ENCODE data around the gene HNF4A. TPM values are rescaled to one million over a fixed set of nuclear protein-coding genes. Genes with fewer than 3 reads are reported as not detected.
A peak's percentile ranks its signal among the peaks of the same experiment; 100 is the strongest.

Gene HNF4A
- 100 to 1,000 TPM; 288 to 346 TPM for total RNA-seq

DNA sequence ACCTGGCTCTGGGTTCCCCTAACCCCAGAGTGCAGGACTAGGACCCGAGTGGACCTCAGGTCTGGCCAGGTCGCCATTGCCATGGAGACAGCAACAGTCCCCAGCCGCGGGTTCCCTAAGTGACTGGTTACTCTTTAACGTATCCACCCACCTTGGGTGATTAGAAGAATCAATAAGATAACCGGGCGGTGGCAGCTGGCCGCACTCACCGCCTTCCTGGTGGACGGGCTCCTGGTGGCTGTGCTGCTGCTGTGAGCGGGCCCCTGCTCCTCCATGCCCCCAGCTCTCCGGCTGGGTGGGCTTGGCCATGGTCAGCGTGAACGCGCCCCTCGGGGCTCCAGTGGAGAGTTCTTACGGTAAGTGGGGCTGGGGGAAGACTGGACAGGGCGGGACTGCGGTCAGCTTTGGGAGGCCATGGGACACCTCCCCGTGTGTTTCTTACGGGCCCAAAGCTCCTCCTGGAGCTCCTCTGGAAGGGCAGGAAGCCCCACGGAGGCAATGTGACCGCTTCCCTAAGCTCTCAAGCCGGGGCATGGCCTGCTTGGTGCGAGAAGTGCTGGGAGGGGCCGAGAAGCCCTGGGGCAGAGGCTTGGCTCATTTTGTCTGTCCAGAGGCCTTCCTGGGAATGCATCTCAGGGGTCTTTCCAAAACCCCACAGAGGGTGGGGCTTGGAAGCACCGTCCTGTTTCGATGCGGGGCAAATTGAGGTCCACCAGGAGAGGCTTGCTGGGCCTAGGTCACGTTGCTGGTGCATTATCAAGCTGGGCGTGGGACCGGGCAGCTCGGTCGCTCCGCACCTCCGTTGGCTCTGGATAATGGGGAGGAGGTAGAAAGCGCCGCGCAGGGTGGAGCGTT, at the start of gene HNF4A:
HNF4A (plus strand) TSS at position 202 of the 855 bp plus-strand sequence; CDS start at position 308, 106 bp downstream.
- no peaks in the 10 kb centered on the region for H3K27me3 ChIP-seq
- TF ChIP-seq, protein P1, sequence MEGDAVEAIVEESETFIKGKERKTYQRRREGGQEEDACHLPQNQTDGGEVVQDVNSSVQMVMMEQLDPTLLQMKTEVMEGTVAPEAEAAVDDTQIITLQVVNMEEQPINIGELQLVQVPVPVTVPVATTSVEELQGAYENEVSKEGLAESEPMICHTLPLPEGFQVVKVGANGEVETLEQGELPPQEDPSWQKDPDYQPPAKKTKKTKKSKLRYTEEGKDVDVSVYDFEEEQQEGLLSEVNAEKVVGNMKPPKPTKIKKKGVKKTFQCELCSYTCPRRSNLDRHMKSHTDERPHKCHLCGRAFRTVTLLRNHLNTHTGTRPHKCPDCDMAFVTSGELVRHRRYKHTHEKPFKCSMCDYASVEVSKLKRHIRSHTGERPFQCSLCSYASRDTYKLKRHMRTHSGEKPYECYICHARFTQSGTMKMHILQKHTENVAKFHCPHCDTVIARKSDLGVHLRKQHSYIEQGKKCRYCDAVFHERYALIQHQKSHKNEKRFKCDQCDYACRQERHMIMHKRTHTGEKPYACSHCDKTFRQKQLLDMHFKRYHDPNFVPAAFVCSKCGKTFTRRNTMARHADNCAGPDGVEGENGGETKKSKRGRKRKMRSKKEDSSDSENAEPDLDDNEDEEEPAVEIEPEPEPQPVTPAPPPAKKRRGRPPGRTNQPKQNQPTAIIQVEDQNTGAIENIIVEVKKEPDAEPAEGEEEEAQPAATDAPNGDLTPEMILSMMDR (IDR thresholded peaks at IDR 0.05) = no peak
- H3K4me1 ChIP-seq = no peaks in the 10 kb centered on the region
- peak; percentile 83 for DNase-seq
- H3K27ac ChIP-seq = peak within 1 kb of the TSS; percentile 95
- intact Hi-C loops (cut with DNase I) = no loop called here
- no peaks in the 10 kb centered on the region for H3K9me3 ChIP-seq
- H3K9ac ChIP-seq (ENCODE audit: low read depth in 2 of 2, low read length in 2 of 2) = peak within 1 kb of the TSS; percentile 80 to 99
- no peaks in the 10 kb centered on the region for H3K36me3 ChIP-seq
- peak within 1 kb of the TSS; percentile 57 for H3K4me3 ChIP-seq

DNA sequence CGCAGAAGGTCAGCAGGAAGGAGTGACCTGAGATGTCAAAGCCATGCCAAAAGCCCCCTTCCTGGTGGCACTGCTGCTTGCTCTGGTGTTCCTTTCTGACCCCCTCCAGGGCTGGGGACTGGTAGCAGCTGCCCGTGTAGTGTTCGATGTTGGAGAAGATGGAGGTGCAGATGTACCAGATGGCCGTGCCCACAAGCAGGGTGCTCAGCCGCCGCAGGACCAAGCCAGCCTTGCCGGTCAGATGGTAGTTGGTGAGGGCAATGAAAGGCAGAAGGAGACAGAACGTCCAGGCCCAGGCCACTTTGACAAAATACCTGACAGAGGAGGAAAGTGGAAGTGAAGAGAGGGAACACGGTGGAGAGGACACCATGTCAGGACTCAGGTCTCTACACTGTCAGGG, 48.6 kb upstream of the HNF4A start:
- no peak overlapping the region for H3K4me3 ChIP-seq
- H3K4me1 ChIP-seq = peaks cover 4% of the 10 kb centered on the region
- H3K9me3 ChIP-seq = no peaks in the 10 kb centered on the region
- no peak overlapping the region for H3K27ac ChIP-seq
- H3K27me3 ChIP-seq = no peaks in the 10 kb centered on the region
- no peak for DNase-seq
- H3K36me3 ChIP-seq = no peaks in the 10 kb centered on the region
- TF ChIP-seq, protein P1 (IDR thresholded peaks at IDR 0.05) = no peak
- no peak overlapping the region for H3K9ac ChIP-seq (ENCODE audit: low read depth in 2 of 2, low read length in 2 of 2)
- intact Hi-C loops (cut with DNase I) = no loop called here

DNA sequence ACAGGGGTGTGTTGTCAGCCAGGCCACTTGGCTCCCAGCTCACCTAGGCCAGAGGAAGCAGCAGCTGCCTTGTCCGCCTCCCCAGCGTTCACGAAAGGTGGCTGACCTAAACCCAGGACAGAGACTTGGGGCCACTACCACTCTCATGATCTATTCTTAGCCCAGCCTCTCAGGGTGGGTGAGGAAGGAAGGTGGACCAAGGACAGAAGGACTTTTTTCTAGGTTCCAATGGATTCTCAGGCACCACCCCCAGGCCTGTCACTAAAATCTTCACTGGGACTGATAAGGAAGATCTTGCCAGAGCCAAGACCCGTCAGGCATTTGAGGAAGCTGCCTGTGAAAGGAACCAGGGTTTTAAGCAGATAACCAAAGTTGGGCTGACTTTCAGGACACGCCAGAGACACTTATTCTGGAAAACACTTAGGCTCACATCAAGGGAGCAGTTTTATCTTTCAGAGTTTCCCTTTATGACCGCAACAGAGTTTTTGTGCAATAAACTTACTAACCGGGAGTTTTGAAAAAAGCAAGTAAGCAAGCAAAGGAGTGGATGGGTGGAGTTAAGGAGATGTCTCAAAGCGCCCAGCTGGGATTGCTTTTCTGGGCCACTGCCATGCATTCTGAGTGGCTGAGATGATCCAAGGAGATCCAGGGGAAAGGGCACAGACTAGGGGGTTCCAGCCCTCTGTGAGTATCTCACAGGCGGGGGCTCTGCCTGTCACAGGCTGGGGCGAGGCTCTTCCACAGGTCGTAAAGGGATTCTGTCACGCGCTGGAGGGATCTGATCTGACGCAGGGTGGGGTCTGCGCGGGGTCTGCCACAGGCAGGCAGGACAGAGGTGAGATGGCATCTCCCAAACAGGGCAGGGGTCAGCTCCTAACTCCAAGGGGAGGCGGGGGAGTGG, 45.5 kb upstream of the HNF4A start:
- Histone ChIP-seq H3K4me3 (peak overlapping the region; percentile 97), H3K27me3 (no peaks in the 10 kb centered on the region), H3K9me3 (no peaks in the 10 kb centered on the region), H3K36me3 (no peaks in the 10 kb centered on the region), H3K4me1 (peaks cover 4% of the 10 kb centered on the region), H3K27ac (peak overlapping the region; percentile 56), H3K9ac (ENCODE audit: low read depth in 2 of 2, low read length in 2 of 2) (peak overlapping the region; percentile 89 to 97)
- peak; percentile 73 for DNase-seq
- TF ChIP-seq, protein P1 (IDR thresholded peaks at IDR 0.05) = no peak
- intact Hi-C loops (cut with DNase I) = loop anchor here (2.0 to 10.0 kb wide), 3 partner anchors 75 to 155 kb away; no protein-coding TSS in a partner anchor

DNA sequence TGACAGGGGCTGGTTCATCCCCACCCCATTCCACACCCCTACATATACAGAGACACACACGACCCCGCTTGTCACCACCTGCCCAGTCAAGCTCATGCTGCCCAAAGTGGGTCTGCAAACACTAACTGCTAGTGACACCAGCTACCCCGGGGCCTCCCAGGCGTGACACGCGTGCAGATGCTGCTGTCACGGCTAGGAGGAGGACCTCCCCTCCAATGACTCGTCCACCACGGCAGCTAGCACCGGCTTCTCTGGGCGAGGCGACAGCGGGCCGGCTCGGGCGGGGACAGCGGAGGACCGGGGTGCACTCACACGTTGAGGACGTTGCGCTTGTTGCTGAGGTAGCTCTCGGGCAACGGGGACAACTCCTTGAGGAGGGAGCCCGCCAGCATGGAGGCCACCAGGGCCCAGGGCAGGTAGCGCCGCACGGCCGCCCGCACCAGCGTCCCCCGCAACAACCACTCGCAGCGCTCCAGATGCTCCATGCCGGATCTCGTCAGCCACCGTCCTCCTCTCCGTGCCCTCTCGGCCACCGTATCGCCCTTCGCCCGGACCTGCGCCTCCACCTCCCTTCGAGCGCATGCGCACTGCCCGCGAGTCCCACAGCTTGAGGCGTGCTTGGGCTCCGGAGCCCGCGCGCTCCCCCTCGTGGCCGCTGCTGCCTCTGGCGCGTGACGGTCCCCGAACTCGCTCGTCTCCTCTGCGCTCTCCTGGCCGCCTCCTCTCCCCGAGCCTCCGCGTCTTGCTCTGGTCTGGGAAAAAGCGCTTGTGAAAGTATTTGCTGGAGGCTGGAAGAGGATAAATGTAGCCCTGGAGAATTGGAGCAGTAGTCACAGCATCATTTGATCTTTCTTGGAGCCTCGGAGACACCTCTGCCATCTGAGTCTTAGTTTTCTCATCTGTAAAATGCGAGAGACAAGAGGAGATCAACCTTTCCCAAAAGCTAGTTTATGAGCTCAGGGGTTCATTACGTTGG, 44.5 kb upstream of the HNF4A start, which contains the start of gene FITM2:
FITM2 (minus strand) TSS at position 539 of the 976 bp plus-strand sequence; CDS start at position 485, 54 bp downstream.
- no peaks in the 10 kb centered on the region for H3K9me3 ChIP-seq
- intact Hi-C loops (cut with DNase I) = loop anchor here (2.0 to 10.0 kb wide), 3 partner anchors 74 to 154 kb away; no protein-coding TSS in a partner anchor

More for the DNA sequence above, 44.5 kb upstream of the HNF4A start, which contains the start of gene FITM2:
- H3K27ac ChIP-seq = peak within 1 kb of the TSS; percentile 56
- H3K36me3 ChIP-seq = no peaks in the 10 kb centered on the region
- TF ChIP-seq, protein P1 (IDR thresholded peaks at IDR 0.05) = peak; percentile 84
- no peaks in the 10 kb centered on the region for H3K27me3 ChIP-seq
- peak within 1 kb of the TSS; percentile 97 for H3K4me3 ChIP-seq
- peak within 1 kb of the TSS; percentile 89 to 97 for H3K9ac ChIP-seq (ENCODE audit: low read depth in 2 of 2, low read length in 2 of 2)
- DNase-seq = peak; percentile 99
- H3K4me1 ChIP-seq = peaks cover 4% of the 10 kb centered on the region

All from colonic mucosa (tissue), 4 donors.